Testis (tissue), 5 donors: Measurements from ENCODE around the gene SCGB2A2. TPM values are rescaled to one million over a fixed set of nuclear protein-coding genes. Genes with fewer than 3 reads are reported as not detected.

ENCODE experiments used
- DNase-seq: peaks from one replicate; pipeline ENCODE4 v3.0.0-alpha.2; 2019
- H3K27ac ChIP-seq, 2 donors: fragments of 200-600 bp; sonication (generic); one replicate each; pipeline ENCODE4 v1.5.1; 2019
- H3K27me3 ChIP-seq: fragments of 200-600 bp; sonication (generic); one replicate; pipeline ENCODE4 v1.5.1; 2019
- H3K36me3 ChIP-seq: fragments of 200-600 bp; sonication (generic); one replicate; pipeline ENCODE4 v1.5.1; 2017; ENCODE audit warnings: low read depth; ENCODE audit errors: missing control alignments
- H3K4me1 ChIP-seq: fragments of 200-600 bp; sonication (generic); one replicate; pipeline ENCODE4 v1.5.1; 2019
- H3K4me3 ChIP-seq, 2 donors: fragments of 200-600 bp; sonication (generic); one replicate each; pipeline ENCODE4 v1.5.1; 2017 to 2019
- H3K9me3 ChIP-seq: fragments of 200-600 bp; sonication (generic); one replicate; pipeline ENCODE4 v1.5.1; 2017
- CTCF ChIP-seq, 3 experiments: fragments of 450-650 bp in 2 of 3; fragments of 200-600 bp in 1 of 3; sonication (generic) in 1 of 3; IDR thresholded peaks; one replicate each; pipeline ENCODE4 v1.5.1; 2016 to 2019; ENCODE audit warnings: antibody characterized with exemption in 3 of 3, mild to moderate bottlenecking in 2 of 3, moderate library complexity in 1 of 3
- POLR2A ChIP-seq: fragments of 450-650 bp; IDR thresholded peaks from one replicate; pipeline ENCODE4 v1.6.1; 2017; ENCODE audit warnings: antibody characterized with exemption, mild to moderate bottlenecking, moderate library complexity
- WGBS, 2 donors: methylation state at CpG; one replicate each; pipeline ENCODE4 v1.1.5; 2018; 5-methylcytosine and 5-hydroxymethylcytosine counted together
- intact Hi-C: fragments of 100-400 bp; cut with DNase I; formaldehyde crosslinking; loops from one replicate; pipeline ENCODE4 v1.15.1; 2023; ENCODE audit warnings: low total_unique reads
- long read RNA-seq, 2 donors: transcript quantifications; one replicate each; lab custom pipeline, GENCODE V29; 2026
- polyA plus RNA-seq: library from polyadenylated mRNA; stranded (reverse); fragments of 350-450 nt; fragmentation: Illumina TruSeq; extraction: RNeasy Lipid Tissue Mini Kit (QIAGEN cat#74804); gene quantifications from one replicate; pipeline ENCODE4 v1.2.3, GENCODE V29; 2014; ENCODE audit warnings: low read depth, low replicate concordance; ENCODE audit not compliant: insufficient read depth
- total RNA-seq, 2 donors: library from RNA; depleted of rRNA; stranded (reverse); fragments of >200 nt; gene quantifications; one replicate each; pipeline ENCODE4 v1.2.3, GENCODE V29; 2016

The SCGB2A2 gene
- not detected for total RNA-seq
- polyA plus RNA-seq, result 0.86 TPM
- long read RNA-seq, donor 1, result 0 reads
- long read RNA-seq, donor 2, result 0 reads

GRCh38 chr11:62269654-62270278 is at the start of gene SCGB2A2:
Gene SCGB2A2, plus strand, starts transcription at chr11:62270158. Its CDS starts 59 bp downstream, at chr11:62270217.
- no peaks in the 10 kb centered on the region for H3K36me3 ChIP-seq
- H3K9me3 ChIP-seq, result no peaks in the 10 kb centered on the region
- TF ChIP-seq CTCF (IDR thresholded peaks at IDR 0.05), result no peak
- H3K4me3 ChIP-seq, result no peak within 1 kb of the TSS
- intact Hi-C loops, result no loop called here
- no peaks in the 10 kb centered on the region for H3K4me1 ChIP-seq
- no peaks in the 10 kb centered on the region for H3K27me3 ChIP-seq
- 79 to 80% methylated on average over 10 of the region's 10 CpGs for WGBS, 2 donors
- DNase-seq, result no peak
- no peak within 1 kb of the TSS for H3K27ac ChIP-seq

- H3K27me3 ChIP-seq, result no peaks in the 10 kb centered on the region
- H3K4me1 ChIP-seq, result no peaks in the 10 kb centered on the region
- H3K36me3 ChIP-seq, result no peaks in the 10 kb centered on the region
- no peak for TF ChIP-seq POLR2A
- no peak for TF ChIP-seq CTCF (IDR thresholded peaks at IDR 0.05)
- WGBS, 2 donors, result 91 to 94% methylated on average over 3 of the region's 3 CpGs
- H3K27ac ChIP-seq, result no peak overlapping the region
- DNase-seq, result no peak
- no peak overlapping the region for H3K4me3 ChIP-seq
- intact Hi-C loops, result no loop called here
- H3K9me3 ChIP-seq, result no peaks in the 10 kb centered on the region
Measured at GRCh38 chr11:62221498-62221897, 48.5 kb upstream of the SCGB2A2 start.

GRCh38 chr11:62223095-62223494 is 46.9 kb upstream of the SCGB2A2 start:
- intact Hi-C loops, result no loop called here
- no peaks in the 10 kb centered on the region for H3K4me1 ChIP-seq
- H3K4me3 ChIP-seq, result no peak overlapping the region
- no peak for DNase-seq
- no peaks in the 10 kb centered on the region for H3K9me3 ChIP-seq
- H3K27ac ChIP-seq, result no peak overlapping the region
- TF ChIP-seq POLR2A (no peak), CTCF (IDR thresholded peaks at IDR 0.05) (no peak)
- no peaks in the 10 kb centered on the region for H3K36me3 ChIP-seq
- no peaks in the 10 kb centered on the region for H3K27me3 ChIP-seq

GRCh38 chr11:62233730-62234129 is 36.2 kb upstream of the SCGB2A2 start:
- intact Hi-C loops, result no loop called here

More at GRCh38 chr11:62233730-62234129, 36.2 kb upstream of the SCGB2A2 start:
- H3K4me3 ChIP-seq, result no peak overlapping the region
- no peaks in the 10 kb centered on the region for H3K27me3 ChIP-seq
- TF ChIP-seq POLR2A (no peak), CTCF (IDR thresholded peaks at IDR 0.05) (no peak)
- no peaks in the 10 kb centered on the region for H3K36me3 ChIP-seq
- H3K9me3 ChIP-seq, result no peaks in the 10 kb centered on the region
- no peak for DNase-seq
- no peak overlapping the region for H3K27ac ChIP-seq
- H3K4me1 ChIP-seq, result no peaks in the 10 kb centered on the region
